ENCODE results near the gene PTPRA.
A peak's percentile ranks its signal among the peaks of the same experiment; 100 is the strongest.
"Not testable (repeated sequence)": the region's sequence is repeated elsewhere in the genome, so short reads cannot be mapped to it uniquely, and the experiment has no call there.

Gene PTPRA

GRCh38 chr20:2889797-2890196, 16.5 kb downstream of the PTPRA start:
- no peak for DNase-seq

DNA sequence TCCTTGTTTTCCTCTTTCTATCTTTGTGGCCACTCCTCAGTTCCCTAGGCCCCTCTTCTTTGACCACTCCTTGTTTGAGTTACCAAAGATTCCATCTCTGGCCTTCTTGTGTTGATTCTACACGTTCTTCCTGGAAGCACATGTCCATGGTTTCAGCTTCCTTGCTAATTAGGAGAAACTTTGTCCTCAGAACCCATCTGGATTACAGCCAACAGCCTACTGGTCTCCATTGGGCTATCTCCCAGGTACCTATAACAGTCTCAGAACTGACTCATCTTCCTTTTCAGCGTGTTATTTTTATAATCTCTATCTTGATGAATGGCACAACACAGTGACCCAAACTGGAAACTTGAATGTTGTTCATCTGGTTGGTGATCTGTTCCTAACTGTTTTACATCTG, 17.5 kb downstream of the PTPRA start:
- DNase-seq, result no peak

DNA sequence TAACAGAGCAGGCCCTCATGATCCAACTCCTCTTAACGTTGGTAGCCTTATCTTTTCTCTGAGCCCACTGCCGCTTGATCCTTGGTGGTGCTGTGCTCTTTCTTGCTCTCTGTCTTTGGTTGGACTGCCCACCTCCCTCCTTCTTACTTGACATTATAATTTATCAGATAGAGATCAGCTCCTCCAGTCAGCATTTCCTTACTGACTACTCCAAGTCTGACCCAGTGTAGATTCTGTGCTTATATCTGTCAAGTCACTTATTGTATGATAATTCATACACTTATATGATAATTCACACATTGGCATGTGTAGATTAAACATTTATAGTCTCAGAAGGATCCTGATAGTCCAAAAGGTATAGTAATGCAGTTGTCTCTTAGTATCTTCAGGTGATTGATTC, 18.1 kb downstream of the PTPRA start:
- no peak for DNase-seq

DNA sequence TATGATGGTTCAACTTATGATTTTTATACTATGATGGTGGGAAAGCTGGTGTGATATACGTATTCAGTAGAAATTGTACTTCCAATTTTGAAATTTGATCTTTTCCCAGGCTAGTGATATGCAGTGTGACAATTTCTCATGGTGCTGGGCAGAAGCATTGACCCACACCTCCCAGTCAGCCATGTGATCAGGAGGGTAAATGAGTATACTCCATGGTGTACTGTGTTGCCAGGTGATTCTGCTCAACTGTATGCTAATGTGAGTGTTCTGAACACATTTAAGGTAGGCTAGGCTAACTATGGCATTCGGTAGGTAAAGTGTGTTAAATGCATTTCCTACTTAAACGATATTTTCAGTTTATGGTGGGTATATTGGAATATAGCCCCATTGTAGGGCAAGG, 19.1 kb downstream of the PTPRA start:
- no peak for DNase-seq

- no peak for DNase-seq
These were observed 20.9 kb downstream of the PTPRA start for GRCh38 chr20:2894221-2894620.

DNA sequence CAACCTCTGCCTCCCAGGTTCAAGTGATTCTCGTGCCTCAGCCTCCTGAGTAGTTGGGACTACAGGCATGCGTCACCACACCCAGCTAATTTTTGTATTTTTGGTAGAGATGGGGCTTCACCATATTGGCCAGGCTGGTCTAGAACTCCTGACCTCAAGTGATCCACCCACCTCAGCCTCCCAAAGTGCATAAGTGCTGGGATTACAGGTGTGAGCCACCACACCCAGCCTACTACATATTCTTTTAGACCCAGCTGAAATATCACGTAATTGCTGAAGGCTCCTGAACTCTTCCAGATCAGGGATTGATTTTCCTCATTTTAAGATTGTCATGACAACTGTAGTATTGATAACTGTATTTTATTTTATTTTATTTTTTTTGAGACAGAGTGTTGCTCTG, 21.9 kb downstream of the PTPRA start:
- not testable (repeated sequence) for DNase-seq

DNA sequence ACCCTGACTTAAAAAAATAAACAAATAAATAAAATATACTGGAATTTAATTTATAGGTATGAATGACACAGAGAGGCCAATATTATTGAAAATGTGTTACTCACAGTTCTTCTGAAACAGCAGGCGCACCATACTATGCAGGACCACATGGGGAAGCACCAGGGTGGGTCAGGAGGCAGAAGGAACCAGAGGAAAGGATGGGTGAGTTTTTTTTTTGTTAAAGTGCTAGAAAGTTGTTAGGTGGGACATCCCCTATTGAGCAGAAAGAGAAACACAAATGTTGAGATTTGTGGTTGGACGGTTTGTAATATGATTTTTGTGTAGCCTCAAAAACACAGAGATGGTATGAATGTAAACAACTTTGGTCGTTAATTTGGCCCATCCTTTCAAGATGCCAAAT, 26.0 kb downstream of the PTPRA start:
- no peak for DNase-seq

- peak; percentile 63 for DNase-seq
These were observed 27.7 kb downstream of the PTPRA start for GRCh38 chr20:2900845-2901592.

GRCh38 chr20:2902291-2902690, 29.0 kb downstream of the PTPRA start:
- no peak for DNase-seq

GRCh38 chr20:2902818-2903217, 29.5 kb downstream of the PTPRA start:
- DNase-seq, result no peak

- DNase-seq, result no peak
These were observed 30.4 kb downstream of the PTPRA start for GRCh38 chr20:2903686-2904085.

GRCh38 chr20:2907519-2907918, 34.2 kb downstream of the PTPRA start:
- DNase-seq, result no peak

GRCh38 chr20:2909953-2910352, 36.7 kb downstream of the PTPRA start:
- no peak for DNase-seq

GRCh38 chr20:2911200-2911599, 37.9 kb downstream of the PTPRA start:
- DNase-seq, result no peak

GRCh38 chr20:2914160-2914559, 40.9 kb downstream of the PTPRA start:
- DNase-seq, result no peak

GRCh38 chr20:2917266-2917665, 44.0 kb downstream of the PTPRA start:
- no peak for DNase-seq

GRCh38 chr20:2918096-2919049, 45.1 kb downstream of the PTPRA start:
- no peak for DNase-seq

DNA sequence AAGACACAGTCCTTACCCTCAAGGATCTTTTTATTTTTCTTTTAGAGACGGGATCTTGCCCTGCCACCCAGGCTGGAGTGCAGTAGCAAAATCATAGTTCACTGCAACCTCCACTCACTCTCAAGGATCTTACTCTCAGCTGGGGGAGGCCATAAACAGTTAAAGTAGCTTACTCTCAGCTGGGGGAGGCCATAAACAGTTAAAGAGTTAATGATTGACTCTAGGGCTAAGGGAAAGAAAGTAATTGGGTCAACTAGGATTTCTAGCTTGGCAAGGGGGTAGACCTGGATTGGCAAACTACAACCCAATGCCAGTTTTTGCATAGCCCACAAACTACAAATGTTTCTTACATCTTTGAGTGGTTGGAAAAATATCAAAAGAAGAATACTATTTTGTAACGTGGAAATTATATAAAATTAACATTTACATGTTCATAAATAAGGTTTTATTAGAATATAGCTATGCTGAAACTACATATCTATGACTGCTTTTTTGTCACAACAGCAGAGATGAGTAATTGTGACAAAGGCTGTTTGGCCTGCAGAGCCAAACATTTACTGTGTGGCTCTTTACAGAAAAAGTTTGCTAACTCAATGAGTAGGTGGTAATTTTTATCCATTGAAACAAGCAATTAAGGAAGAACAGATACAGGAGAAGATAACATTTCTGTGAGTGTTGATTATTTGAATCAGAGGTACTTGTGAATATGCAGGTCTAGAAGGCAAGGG, 46.4 kb downstream of the PTPRA start:
- peak; percentile 24 for DNase-seq

DNA sequence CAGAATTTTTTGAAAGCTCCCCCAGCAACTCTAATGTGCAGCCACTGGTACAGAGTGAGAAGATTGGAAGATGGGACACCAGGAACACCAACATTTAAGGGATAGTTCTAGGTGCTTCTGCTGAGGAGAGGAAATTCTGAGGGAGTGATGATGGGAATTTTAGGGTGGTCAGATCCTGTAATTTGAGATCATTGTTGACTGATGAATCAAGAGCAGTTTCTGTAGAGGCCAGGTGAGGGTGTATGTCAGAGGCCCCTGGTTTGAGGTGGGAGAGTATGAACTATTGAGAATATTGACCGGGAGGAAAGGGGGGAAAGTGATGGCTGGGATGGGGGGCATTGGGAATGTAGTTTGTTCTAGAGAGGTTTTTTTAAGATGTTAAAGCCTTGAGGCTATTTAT, 47.2 kb downstream of the PTPRA start:
- DNase-seq, result no peak

- DNase-seq, result no peak
These were observed 48.2 kb downstream of the PTPRA start for GRCh38 chr20:2921506-2921905.

- DNase-seq, result no peak
These were observed 49.7 kb downstream of the PTPRA start for GRCh38 chr20:2922957-2923356.

DNA sequence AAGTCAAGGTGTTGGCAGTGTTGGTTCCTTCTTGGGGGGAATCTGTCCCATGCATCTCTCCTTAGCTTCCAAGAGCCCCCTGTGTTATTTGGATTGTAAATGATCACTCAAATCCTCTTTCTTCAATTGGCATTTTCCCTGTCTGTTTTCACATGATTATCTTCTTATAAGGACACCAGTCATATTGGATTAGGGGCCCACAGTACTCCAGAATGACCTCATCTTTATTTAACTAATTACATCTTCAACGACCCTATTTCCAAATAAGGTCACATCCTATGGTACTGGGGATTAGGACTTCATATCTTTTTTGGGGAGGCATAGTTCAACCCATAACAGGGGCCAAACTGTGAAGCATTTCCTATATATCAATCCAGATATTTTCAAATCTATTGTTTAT, 57.3 kb downstream of the PTPRA start:
- DNase-seq, result no peak

- no peak for DNase-seq
These were observed 59.2 kb downstream of the PTPRA start for GRCh38 chr20:2932498-2932897.

All from suppressor macrophage treated with lipopolysaccharide for 4 hours (primary cell).